Subcutaneous abdominal adipose tissue (tissue), 5 donors: ENCODE data around the gene WDR53.
"Not testable (repeated sequence)": the region's sequence is repeated elsewhere in the genome, so short reads cannot be mapped to it uniquely, and the experiment has no call there.

Experiments used
- H3K27ac ChIP-seq: one replicate; pipeline ENCODE4 v1.7.0; 2013; ENCODE audit warnings: low read depth, mild to moderate bottlenecking, inconsistent platforms, low read length, moderate library complexity
- H3K27me3 ChIP-seq, 5 donors: one replicate each; pipeline ENCODE4 v1.7.0; 2013; ENCODE audit warnings: low read length in 5 of 5, inconsistent platforms in 1 of 5; ENCODE audit not compliant: control insufficient read depth in 5 of 5, insufficient read depth in 4 of 5
- H3K36me3 ChIP-seq, 5 donors: one replicate each; pipeline ENCODE4 v1.7.0; 2013; ENCODE audit warnings: low read length in 5 of 5; ENCODE audit not compliant: control insufficient read depth in 5 of 5, insufficient read depth in 5 of 5
- H3K4me1 ChIP-seq, 5 donors: one replicate each; pipeline ENCODE4 v1.7.0; 2013; ENCODE audit warnings: low read length in 5 of 5, mild to moderate bottlenecking in 3 of 5, moderate library complexity in 1 of 5; ENCODE audit not compliant: control insufficient read depth in 5 of 5, insufficient read depth in 5 of 5
- H3K4me3 ChIP-seq, 5 donors: one replicate each; pipeline ENCODE4 v1.7.0; 2013; ENCODE audit warnings: low read length in 5 of 5, low read depth in 1 of 5
- H3K9ac ChIP-seq, 5 donors: one replicate each; pipeline ENCODE4 v1.7.0; 2013; ENCODE audit warnings: low read length in 5 of 5, mild to moderate bottlenecking in 4 of 5, moderate library complexity in 3 of 5
- H3K9me3 ChIP-seq, 5 donors: one replicate each; pipeline ENCODE4 v1.7.0; 2013; ENCODE audit warnings: low read length in 5 of 5; ENCODE audit not compliant: control insufficient read depth in 5 of 5
- donor health status: healthy.
- donor health status: healthy.
- donor health status: healthy.
- donor health status: healthy.
- donor health status: healthy.

Gene WDR53

GRCh38 chr3:196523841-196524240 lies 44.5 kb downstream of the WDR53 start:
- Histone ChIP-seq H3K27me3 (no peaks in the 10 kb centered on the region), H3K9ac (no peak overlapping the region), H3K4me1 (peaks cover 0 to 5% (median 4%) of the 10 kb centered on the region in 5 donors), H3K4me3 (no peak overlapping the region), H3K9me3 (peaks cover 4 to 32% (median 21%) of the 10 kb centered on the region in 5 donors), H3K27ac (no peak overlapping the region), H3K36me3 (no peaks in the 10 kb centered on the region)

- peaks cover 6 to 42% (median 33%) of the 10 kb centered on the region in 5 donors for H3K9me3 ChIP-seq
Measured at GRCh38 chr3:196521291-196521690, 47.1 kb downstream of the WDR53 start.

GRCh38 chr3:196519718-196520082 lies 48.7 kb downstream of the WDR53 start:
- Histone ChIP-seq H3K36me3 (no peaks in the 10 kb centered on the region), H3K27me3 (no peaks in the 10 kb centered on the region), H3K9ac (no peak overlapping the region), H3K27ac (no peak overlapping the region), H3K4me3 (peak overlapping the region in 3 of 5 donors; percentile 13 to 23 (median 13)), H3K4me1 (no peaks in the 10 kb centered on the region), H3K9me3 (peaks cover 6 to 42% (median 33%) of the 10 kb centered on the region in 5 donors)

More at GRCh38 chr3:196521291-196521690, 47.1 kb downstream of the WDR53 start:
- not testable (repeated sequence) for H3K27me3 ChIP-seq, H3K27ac ChIP-seq, H3K9ac ChIP-seq, H3K4me1 ChIP-seq, H3K36me3 ChIP-seq, H3K4me3 ChIP-seq

GRCh38 chr3:196518966-196519717 lies 49.2 kb downstream of the WDR53 start:
- Histone ChIP-seq H3K9ac (no peak overlapping the region), H3K4me3 (peak overlapping the region in 3 of 5 donors; percentile 13 to 23 (median 13)), H3K36me3 (no peaks in the 10 kb centered on the region), H3K9me3 (peaks cover 6 to 42% (median 33%) of the 10 kb centered on the region in 5 donors), H3K4me1 (no peaks in the 10 kb centered on the region), H3K27ac (no peak overlapping the region), H3K27me3 (no peaks in the 10 kb centered on the region)

- Histone ChIP-seq H3K4me3 (no peak overlapping the region), H3K9me3 (peaks cover 6 to 42% (median 33%) of the 10 kb centered on the region in 5 donors), H3K27me3 (no peaks in the 10 kb centered on the region)
Measured at GRCh38 chr3:196517919-196518318, 50.4 kb downstream of the WDR53 start.

GRCh38 chr3:196517162-196517800 lies 51.1 kb downstream of the WDR53 start:
- no peak overlapping the region for H3K4me3 ChIP-seq
- H3K9me3 ChIP-seq, result peaks cover 6 to 41% (median 33%) of the 10 kb centered on the region in 5 donors
- H3K36me3 ChIP-seq, result no peaks in the 10 kb centered on the region
- H3K9ac ChIP-seq, result no peak overlapping the region
- H3K27me3 ChIP-seq, result no peaks in the 10 kb centered on the region
- no peak overlapping the region for H3K27ac ChIP-seq
- H3K4me1 ChIP-seq, result no peaks in the 10 kb centered on the region

More at GRCh38 chr3:196517919-196518318, 50.4 kb downstream of the WDR53 start:
- Histone ChIP-seq H3K27ac (no peak overlapping the region), H3K4me1 (no peaks in the 10 kb centered on the region), H3K36me3 (no peaks in the 10 kb centered on the region), H3K9ac (no peak overlapping the region)

- no peaks in the 10 kb centered on the region for H3K36me3 ChIP-seq
- no peaks in the 10 kb centered on the region for H3K4me1 ChIP-seq
- no peak within 1 kb of the TSS for H3K4me3 ChIP-seq
- peaks cover 4 to 24% (median 22%) of the 10 kb centered on the region in 5 donors for H3K9me3 ChIP-seq
- H3K27me3 ChIP-seq, result no peaks in the 10 kb centered on the region
- no peak within 1 kb of the TSS for H3K27ac ChIP-seq
- H3K9ac ChIP-seq, result no peak within 1 kb of the TSS
Measured at GRCh38 chr3:196514913-196515621, 53.3 kb downstream of the WDR53 start, which contains the start of gene SMCO1. Gene SMCO1, minus strand, starts transcription at chr3:196515346. Its CDS starts 137 bp downstream, at chr3:196515209.

- Histone ChIP-seq H3K4me3 (no peak overlapping the region), H3K9ac (no peak overlapping the region), H3K27ac (no peak overlapping the region), H3K27me3 (no peaks in the 10 kb centered on the region), H3K36me3 (no peaks in the 10 kb centered on the region), H3K4me1 (no peaks in the 10 kb centered on the region), H3K9me3 (peaks cover 2 to 17% (median 15%) of the 10 kb centered on the region in 5 donors)
Measured at GRCh38 chr3:196514350-196514716, 54.0 kb downstream of the WDR53 start.

- Histone ChIP-seq H3K27me3 (no peaks in the 10 kb centered on the region), H3K36me3 (no peaks in the 10 kb centered on the region), H3K9ac (no peak overlapping the region), H3K4me1 (no peaks in the 10 kb centered on the region), H3K9me3 (peaks cover 2 to 12% (median 10%) of the 10 kb centered on the region in 5 donors), H3K4me3 (no peak overlapping the region), H3K27ac (no peak overlapping the region)
Measured at GRCh38 chr3:196513697-196514349, 54.5 kb downstream of the WDR53 start.
